ENCODE results near the gene SPO11.

Gene SPO11

GRCh38 chr20:57369596-57369995 is 40.0 kb downstream of the SPO11 start:
- no CpG with 5 or more reads among the region's 3 CpGs for WGBS (ENCODE audit: extremely low coverage, insufficient coverage, low lambda C conversion rate)
- Histone ChIP-seq H3K79me2 (ENCODE audit: control insufficient read depth, insufficient read depth, low read length) (no peaks in the 10 kb centered on the region), H2BK5ac (ENCODE audit: low read length) (no peak overlapping the region), H3K27me3 (ENCODE audit: insufficient read depth, low read length, poor library complexity) (no peaks in the 10 kb centered on the region), H3K18ac (ENCODE audit: low read length) (no peak overlapping the region), H3K9ac (ENCODE audit: low read length) (no peak overlapping the region), H3K36me3 (ENCODE audit: control insufficient read depth, insufficient read depth, low read length) (peaks cover 30% of the 10 kb centered on the region), H2BK15ac (replicated peaks; ENCODE audit: low read depth) (no peak overlapping the region), H3K27ac (ENCODE audit: low read depth, low read length) (no peak overlapping the region), H3K56ac (ENCODE audit: low read length) (no peak overlapping the region), H3K23ac (ENCODE audit: low read length) (no peak overlapping the region), H3K4me2 (ENCODE audit: low read length) (no peak overlapping the region), H3K4me1 (ENCODE audit: control insufficient read depth, low read depth, low read length) (no peaks in the 10 kb centered on the region), H2AK5ac (ENCODE audit: low read length) (no peak overlapping the region), H3K79me1 (ENCODE audit: low read length) (no peaks in the 10 kb centered on the region), H3K4me3 (ENCODE audit: low read length) (no peak overlapping the region), H2BK120ac (ENCODE audit: low read depth, low read length) (no peak overlapping the region), H4K8ac (ENCODE audit: low read depth, low read length) (no peak overlapping the region), H3K4ac (ENCODE audit: low read depth, low read length) (no peak overlapping the region), H4K5ac (ENCODE audit: low read length) (no peak overlapping the region)
- no peak for DNase-seq

DNA sequence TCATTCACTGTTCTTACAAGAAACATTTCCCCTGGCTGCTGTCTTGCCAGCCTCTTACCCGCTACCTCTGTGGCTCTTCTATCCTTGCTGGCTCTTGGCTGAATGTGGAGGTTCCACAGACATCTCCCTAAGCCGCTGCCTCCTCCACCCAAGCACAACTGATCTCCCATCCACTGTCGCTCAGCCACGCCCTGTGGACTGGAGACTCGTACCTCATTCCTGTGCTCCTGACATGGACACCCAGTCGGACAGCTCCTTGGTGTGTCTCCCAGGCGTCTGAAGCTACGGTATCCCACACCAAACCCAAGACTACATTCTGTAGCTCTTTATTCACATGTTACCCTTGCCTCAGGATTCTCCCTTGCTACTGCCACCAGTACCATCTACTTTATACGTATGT is 40.7 kb downstream of the SPO11 start:
- no peak overlapping the region for H3K4me2 ChIP-seq (ENCODE audit: low read length)
- no peak overlapping the region for H3K56ac ChIP-seq (ENCODE audit: low read length)
- H3K4me1 ChIP-seq (ENCODE audit: control insufficient read depth, low read depth, low read length) = no peaks in the 10 kb centered on the region
- no peak overlapping the region for H4K8ac ChIP-seq (ENCODE audit: low read depth, low read length)
- H2BK120ac ChIP-seq (ENCODE audit: low read depth, low read length) = no peak overlapping the region
- peaks cover 35% of the 10 kb centered on the region for H3K36me3 ChIP-seq (ENCODE audit: control insufficient read depth, insufficient read depth, low read length)
- H3K79me2 ChIP-seq (ENCODE audit: control insufficient read depth, insufficient read depth, low read length) = no peaks in the 10 kb centered on the region
- H2AK5ac ChIP-seq (ENCODE audit: low read length) = no peak overlapping the region
- H2BK5ac ChIP-seq (ENCODE audit: low read length) = no peak overlapping the region
- no peak overlapping the region for H3K4ac ChIP-seq (ENCODE audit: low read depth, low read length)
- no CpG with 5 or more reads among the region's 9 CpGs for WGBS (ENCODE audit: extremely low coverage, insufficient coverage, low lambda C conversion rate)
- H3K18ac ChIP-seq (ENCODE audit: low read length) = no peak overlapping the region
- H3K23ac ChIP-seq (ENCODE audit: low read length) = no peak overlapping the region
- no peak overlapping the region for H4K5ac ChIP-seq (ENCODE audit: low read length)
- no peak overlapping the region for H3K9ac ChIP-seq (ENCODE audit: low read length)
- no peaks in the 10 kb centered on the region for H3K27me3 ChIP-seq (ENCODE audit: insufficient read depth, low read length, poor library complexity)
- no peak overlapping the region for H3K27ac ChIP-seq (ENCODE audit: low read depth, low read length)
- DNase-seq = no peak
- H2BK15ac ChIP-seq (replicated peaks; ENCODE audit: low read depth) = no peak overlapping the region
- H3K4me3 ChIP-seq (ENCODE audit: low read length) = no peak overlapping the region
- no peaks in the 10 kb centered on the region for H3K79me1 ChIP-seq (ENCODE audit: low read length)

- Histone ChIP-seq H3K27ac (ENCODE audit: low read depth, low read length) (no peak overlapping the region), H3K4me3 (ENCODE audit: low read length) (no peak overlapping the region), H3K36me3 (ENCODE audit: control insufficient read depth, insufficient read depth, low read length) (peaks cover 38% of the 10 kb centered on the region), H3K79me2 (ENCODE audit: control insufficient read depth, insufficient read depth, low read length) (no peaks in the 10 kb centered on the region), H3K9ac (ENCODE audit: low read length) (no peak overlapping the region), H3K79me1 (ENCODE audit: low read length) (no peaks in the 10 kb centered on the region), H3K56ac (ENCODE audit: low read length) (no peak overlapping the region), H2BK5ac (ENCODE audit: low read length) (no peak overlapping the region), H3K4ac (ENCODE audit: low read depth, low read length) (no peak overlapping the region), H2BK120ac (ENCODE audit: low read depth, low read length) (no peak overlapping the region), H3K4me2 (ENCODE audit: low read length) (no peak overlapping the region), H3K4me1 (ENCODE audit: control insufficient read depth, low read depth, low read length) (no peaks in the 10 kb centered on the region), H3K27me3 (ENCODE audit: insufficient read depth, low read length, poor library complexity) (no peaks in the 10 kb centered on the region), H4K8ac (ENCODE audit: low read depth, low read length) (no peak overlapping the region), H2BK15ac (replicated peaks; ENCODE audit: low read depth) (no peak overlapping the region), H3K18ac (ENCODE audit: low read length) (no peak overlapping the region), H2AK5ac (ENCODE audit: low read length) (no peak overlapping the region), H4K5ac (ENCODE audit: low read length) (no peak overlapping the region), H3K23ac (ENCODE audit: low read length) (no peak overlapping the region)
- no peak for DNase-seq
- WGBS (ENCODE audit: extremely low coverage, insufficient coverage, low lambda C conversion rate) = no CpG with 5 or more reads among the region's 4 CpGs
These were observed 41.8 kb downstream of the SPO11 start for GRCh38 chr20:57371363-57371762.

DNA sequence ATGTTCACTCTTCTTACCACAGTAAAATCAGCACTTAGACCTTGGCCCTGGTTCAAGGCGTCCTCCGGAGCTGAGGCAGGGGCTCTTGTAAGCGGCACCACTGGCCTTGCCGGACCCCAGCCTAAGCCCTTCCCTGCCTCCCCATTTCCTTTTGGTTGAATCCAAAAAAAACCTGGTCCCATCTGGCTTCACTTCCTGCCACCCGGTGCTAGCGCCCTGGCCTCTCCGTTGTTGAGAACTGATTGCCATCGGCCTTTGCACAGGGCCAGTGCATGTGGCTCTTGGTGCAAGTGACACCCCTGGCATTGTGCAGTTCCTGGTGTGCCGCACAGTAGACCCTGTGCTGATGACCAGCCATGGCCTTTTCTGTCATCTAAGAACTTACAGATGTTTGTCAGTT is 42.6 kb downstream of the SPO11 start:
- Histone ChIP-seq H4K5ac (ENCODE audit: low read length) (no peak overlapping the region), H3K4ac (ENCODE audit: low read depth, low read length) (no peak overlapping the region), H3K36me3 (ENCODE audit: control insufficient read depth, insufficient read depth, low read length) (peaks cover 35% of the 10 kb centered on the region), H2BK5ac (ENCODE audit: low read length) (no peak overlapping the region), H3K27ac (ENCODE audit: low read depth, low read length) (no peak overlapping the region), H3K18ac (ENCODE audit: low read length) (no peak overlapping the region), H3K4me2 (ENCODE audit: low read length) (no peak overlapping the region), H3K79me2 (ENCODE audit: control insufficient read depth, insufficient read depth, low read length) (no peaks in the 10 kb centered on the region), H3K56ac (ENCODE audit: low read length) (no peak overlapping the region), H3K27me3 (ENCODE audit: insufficient read depth, low read length, poor library complexity) (no peaks in the 10 kb centered on the region), H3K4me3 (ENCODE audit: low read length) (no peak overlapping the region), H4K8ac (ENCODE audit: low read depth, low read length) (no peak overlapping the region), H3K9ac (ENCODE audit: low read length) (no peak overlapping the region), H3K4me1 (ENCODE audit: control insufficient read depth, low read depth, low read length) (no peaks in the 10 kb centered on the region), H3K23ac (ENCODE audit: low read length) (no peak overlapping the region), H2BK120ac (ENCODE audit: low read depth, low read length) (no peak overlapping the region), H2BK15ac (replicated peaks; ENCODE audit: low read depth) (no peak overlapping the region), H3K79me1 (ENCODE audit: low read length) (no peaks in the 10 kb centered on the region), H2AK5ac (ENCODE audit: low read length) (no peak overlapping the region)
- no CpG with 5 or more reads among the region's 9 CpGs for WGBS (ENCODE audit: extremely low coverage, insufficient coverage, low lambda C conversion rate)
- no peak for DNase-seq

- Histone ChIP-seq H4K5ac (ENCODE audit: low read length) (no peak overlapping the region), H4K8ac (ENCODE audit: low read depth, low read length) (no peak overlapping the region), H3K4me2 (ENCODE audit: low read length) (no peak overlapping the region), H3K9ac (ENCODE audit: low read length) (no peak overlapping the region), H2BK15ac (replicated peaks; ENCODE audit: low read depth) (no peak overlapping the region), H2BK120ac (ENCODE audit: low read depth, low read length) (no peak overlapping the region), H3K27me3 (ENCODE audit: insufficient read depth, low read length, poor library complexity) (no peaks in the 10 kb centered on the region), H3K4me3 (ENCODE audit: low read length) (no peak overlapping the region), H3K4ac (ENCODE audit: low read depth, low read length) (no peak overlapping the region), H3K56ac (ENCODE audit: low read length) (no peak overlapping the region), H3K79me1 (ENCODE audit: low read length) (no peaks in the 10 kb centered on the region), H3K18ac (ENCODE audit: low read length) (no peak overlapping the region), H3K36me3 (ENCODE audit: control insufficient read depth, insufficient read depth, low read length) (peaks cover 35% of the 10 kb centered on the region), H2BK5ac (ENCODE audit: low read length) (no peak overlapping the region), H3K4me1 (ENCODE audit: control insufficient read depth, low read depth, low read length) (no peaks in the 10 kb centered on the region), H3K27ac (ENCODE audit: low read depth, low read length) (no peak overlapping the region), H2AK5ac (ENCODE audit: low read length) (no peak overlapping the region), H3K23ac (ENCODE audit: low read length) (no peak overlapping the region), H3K79me2 (ENCODE audit: control insufficient read depth, insufficient read depth, low read length) (no peaks in the 10 kb centered on the region)
- DNase-seq = no peak
- WGBS (ENCODE audit: extremely low coverage, insufficient coverage, low lambda C conversion rate) = no CpG with 5 or more reads among the region's 25 CpGs
These were observed 43.2 kb downstream of the SPO11 start for GRCh38 chr20:57372581-57373350.
